Measurements from ENCODE around the gene GLB1L2.

Gene GLB1L2

GRCh38 chr11:134407923-134408322 is 76.1 kb downstream of the GLB1L2 start:
- no peak for DNase-seq

DNA sequence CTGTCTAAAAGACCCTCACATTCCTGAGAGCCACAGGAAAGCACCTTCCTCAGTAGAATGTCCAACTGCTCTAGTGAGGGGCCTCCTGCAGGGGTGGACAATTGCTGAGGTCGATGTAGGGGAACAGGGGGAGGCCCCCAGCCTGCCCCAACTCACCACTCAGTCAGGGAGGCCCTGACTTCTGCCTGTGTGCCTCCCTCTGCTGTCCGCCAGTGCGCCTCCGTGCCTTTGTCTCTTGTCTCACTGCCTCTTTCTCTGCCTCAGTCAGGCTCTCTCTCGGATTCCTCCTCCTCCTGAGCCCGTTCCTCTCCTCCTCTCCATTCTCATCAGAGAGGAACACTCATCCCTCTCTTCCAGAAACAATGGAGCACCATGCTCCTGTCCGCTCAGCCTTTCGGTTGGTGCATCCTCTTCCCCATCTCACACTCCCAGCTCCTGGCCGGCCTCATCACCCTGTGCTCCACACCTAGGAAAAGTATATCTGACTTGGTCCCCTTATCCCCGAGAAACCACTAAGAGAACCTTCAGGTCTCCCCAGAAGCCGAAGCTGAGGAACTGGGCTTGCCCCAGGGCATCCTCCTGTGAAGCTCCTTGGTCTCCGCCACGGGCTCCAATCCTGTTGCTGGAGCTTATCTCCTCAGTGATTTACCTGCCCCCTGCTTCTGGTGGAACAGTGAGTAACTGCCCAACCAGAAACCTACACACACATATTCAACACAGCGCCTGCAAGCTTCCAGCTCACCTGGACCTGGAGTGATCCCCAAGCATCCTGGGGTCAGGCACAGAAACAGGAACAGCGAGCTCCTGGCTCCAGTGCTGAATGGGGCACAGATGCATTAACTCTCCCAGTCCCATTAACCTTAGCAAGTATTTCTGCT is 78.0 kb downstream of the GLB1L2 start:
- DNase-seq = no peak

DNA sequence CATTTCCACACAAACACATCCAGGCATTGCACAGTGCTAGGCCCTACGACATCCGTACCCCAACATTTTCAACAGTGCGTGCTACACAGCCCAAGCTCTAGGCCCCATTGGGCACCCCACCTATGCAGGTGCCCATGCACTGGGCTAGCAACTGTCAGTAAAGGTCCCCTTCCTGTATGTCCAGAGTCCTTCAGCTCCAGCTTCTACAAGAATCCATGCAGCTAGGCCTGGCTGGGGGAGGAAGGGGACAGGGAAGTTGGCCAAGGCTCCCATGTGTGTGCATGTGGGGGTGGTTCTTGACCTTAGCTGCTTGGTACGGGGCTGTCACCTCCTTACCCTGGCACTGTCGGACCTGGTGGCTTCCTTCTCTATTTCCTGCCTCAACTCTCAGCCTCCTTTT is 79.0 kb downstream of the GLB1L2 start:
- DNase-seq = no peak

DNA sequence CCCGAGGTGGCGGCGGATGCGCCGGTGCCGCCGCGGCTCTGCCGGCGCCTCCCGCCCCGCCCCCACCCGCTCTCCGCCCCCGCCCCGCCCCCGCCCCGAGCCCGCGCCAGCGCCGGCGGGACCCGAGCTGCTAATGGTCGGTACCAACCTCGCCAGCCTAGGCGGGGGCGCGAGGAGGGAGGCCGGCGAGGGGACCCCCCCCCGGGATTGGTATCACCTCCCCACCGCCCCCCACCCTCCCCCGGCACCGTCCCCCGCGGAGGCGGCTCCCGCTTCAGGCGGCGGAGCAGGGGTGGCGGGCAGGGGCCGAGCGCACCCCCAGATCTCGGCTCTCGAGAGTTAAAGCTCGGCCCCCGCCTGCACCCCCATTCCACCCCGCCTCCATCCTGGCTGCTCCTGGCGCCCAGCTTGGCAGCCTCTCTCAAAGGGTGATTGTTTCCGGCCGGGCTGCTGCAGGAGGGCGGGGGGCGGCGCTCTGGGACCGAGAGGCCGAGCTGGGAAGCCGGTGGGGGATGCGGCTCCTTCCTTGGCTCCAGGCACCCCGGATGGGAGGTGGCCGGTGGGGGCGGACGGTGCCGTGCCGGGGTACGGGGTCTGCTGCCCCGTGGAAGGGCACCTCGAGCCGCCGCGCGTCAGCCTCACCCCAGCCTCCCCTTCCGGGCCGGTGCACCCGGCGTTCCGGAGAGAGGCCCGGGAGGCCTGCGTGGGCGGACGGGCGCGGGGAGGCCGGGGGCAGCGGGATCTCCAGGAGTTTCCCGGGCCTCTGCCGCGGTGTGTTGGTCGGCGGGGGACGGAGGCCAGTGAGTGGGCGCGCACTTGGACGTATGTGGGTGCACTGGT is 80.6 kb downstream of the GLB1L2 start, which contains the start of gene B3GAT1:
Gene B3GAT1 (minus strand): TSS at position 40 of the 840 bp plus-strand sequence. CDS start 24,583 bp downstream, outside the sequence.
- no peak for DNase-seq

- no peak for DNase-seq
Observed at GRCh38 chr11:134413043-134413825, 81.4 kb downstream of the GLB1L2 start.

DNA sequence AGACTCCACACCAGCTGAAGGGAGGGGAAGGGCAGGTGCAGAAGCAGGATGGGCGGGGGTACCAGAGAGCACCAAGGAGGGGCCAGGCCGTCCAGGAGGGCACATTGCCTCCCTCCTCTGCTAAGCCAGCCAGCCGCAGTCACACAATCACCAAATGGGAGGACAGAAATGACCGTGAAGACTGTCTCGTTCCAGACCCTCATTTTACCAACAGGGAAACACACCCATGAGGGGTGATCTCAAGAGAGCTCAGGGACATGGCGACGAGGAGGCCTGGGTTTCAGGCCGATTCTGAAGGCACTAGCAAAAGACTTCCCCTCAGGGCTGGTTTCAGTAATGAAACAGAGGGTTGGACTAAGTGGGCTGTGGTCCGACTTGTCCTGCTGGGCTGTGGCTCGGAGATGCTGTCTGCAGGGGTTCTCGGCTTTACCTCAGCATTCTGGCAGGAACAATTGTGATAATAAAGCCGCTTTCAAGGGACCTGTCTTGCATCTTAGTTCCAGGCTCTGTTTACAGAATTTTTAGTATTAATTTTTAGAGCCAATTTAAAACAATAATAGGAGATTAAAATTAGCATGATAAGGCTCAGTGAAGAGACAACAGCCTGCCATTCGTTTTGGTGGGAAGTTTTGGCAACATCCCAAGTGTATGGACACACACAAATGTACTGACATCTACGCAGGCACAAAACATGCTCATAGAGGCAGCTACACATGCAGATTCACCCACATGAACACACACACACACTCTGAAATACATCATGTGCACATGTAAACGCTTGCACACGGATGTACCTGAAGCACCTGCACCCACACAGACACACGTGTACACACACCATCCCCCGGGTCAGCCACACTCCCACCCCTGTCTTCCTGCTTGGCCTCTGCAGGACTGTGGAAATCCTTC is 82.3 kb downstream of the GLB1L2 start:
- no peak for DNase-seq

GRCh38 chr11:134414766-134415765 is 83.3 kb downstream of the GLB1L2 start:
- no peak for DNase-seq

- DNase-seq = no peak
Observed at GRCh38 chr11:134416726-134417125, 84.9 kb downstream of the GLB1L2 start.

GRCh38 chr11:134417871-134418840 is 86.4 kb downstream of the GLB1L2 start:
- no peak for DNase-seq

- DNase-seq = no peak
Observed at GRCh38 chr11:134423106-134423505, 91.3 kb downstream of the GLB1L2 start.

DNA sequence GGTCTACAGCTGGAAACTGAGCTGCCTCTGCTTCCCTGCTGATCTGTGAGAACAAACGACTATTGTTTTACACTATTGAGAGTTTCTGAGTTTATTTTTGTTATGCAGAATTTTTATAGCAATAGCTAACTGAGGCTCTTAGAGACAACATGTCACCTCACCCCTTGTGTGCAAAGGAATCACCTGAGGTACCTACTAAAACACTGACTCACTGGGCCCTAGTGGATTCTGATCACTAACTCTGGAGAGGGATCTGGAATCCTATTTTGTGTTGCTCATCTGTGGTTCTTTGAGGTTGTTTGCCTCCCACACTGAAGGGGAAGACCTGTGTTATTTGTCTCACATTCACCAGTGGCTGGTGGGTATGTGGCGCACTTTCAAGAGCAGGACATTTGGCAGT is 93.6 kb downstream of the GLB1L2 start:
- DNase-seq = no peak
